GM18868 (cell line): ENCODE measurements around the gene DSCAM.
"Not testable (repeated sequence)": the region's sequence is repeated elsewhere in the genome, so short reads cannot be mapped to it uniquely, and the experiment has no call there.

ENCODE experiments used
- ATAC-seq: cut with Tn5 transposase; IDR thresholded peaks from one replicate; pipeline ENCODE4 v1.9.1; 2021; ENCODE audit warnings: mild to moderate bottlenecking, moderate library complexity; ENCODE audit not compliant: unreplicated experiment

DSCAM gene

DNA sequence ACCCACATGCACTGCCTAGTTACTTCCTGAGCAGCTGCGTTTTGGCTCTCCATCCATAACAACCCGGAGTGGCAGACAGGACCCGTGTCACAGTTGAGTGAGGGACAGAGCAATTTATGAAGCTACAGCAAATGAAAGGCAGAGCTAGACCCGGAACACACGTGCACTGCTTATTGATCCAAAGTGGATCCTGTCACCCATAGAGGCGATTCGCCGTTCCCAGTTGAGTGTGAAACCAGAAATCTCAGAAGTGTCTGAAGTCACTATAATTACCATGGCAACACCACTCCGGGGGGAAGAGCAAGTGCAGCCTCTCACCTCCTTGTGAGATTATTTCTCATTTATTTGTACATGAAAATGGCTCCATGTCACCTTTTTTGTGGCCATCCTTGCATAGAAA is 365.2 kb downstream of the DSCAM start:
- no peak for ATAC-seq

DNA sequence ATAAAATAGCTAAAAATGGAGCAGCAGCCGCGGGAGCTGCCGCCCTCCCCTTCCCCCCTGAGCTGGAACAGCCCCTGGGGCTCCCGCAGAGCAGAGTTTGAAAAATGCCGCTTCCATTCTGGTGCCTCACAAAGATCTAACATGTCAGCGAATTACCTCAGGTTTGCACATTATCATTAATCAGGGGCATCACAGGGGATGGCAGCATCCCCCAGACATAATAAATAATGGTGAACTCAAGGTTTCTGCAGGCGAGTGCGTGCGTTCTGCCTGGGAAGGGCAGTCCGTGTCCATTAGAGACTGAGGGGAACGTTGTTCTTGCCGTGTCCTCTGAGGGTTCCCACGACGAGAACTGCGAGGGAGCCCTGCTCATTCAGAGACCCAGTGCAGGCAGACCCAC is 372.4 kb downstream of the DSCAM start:
- no peak for ATAC-seq

DNA sequence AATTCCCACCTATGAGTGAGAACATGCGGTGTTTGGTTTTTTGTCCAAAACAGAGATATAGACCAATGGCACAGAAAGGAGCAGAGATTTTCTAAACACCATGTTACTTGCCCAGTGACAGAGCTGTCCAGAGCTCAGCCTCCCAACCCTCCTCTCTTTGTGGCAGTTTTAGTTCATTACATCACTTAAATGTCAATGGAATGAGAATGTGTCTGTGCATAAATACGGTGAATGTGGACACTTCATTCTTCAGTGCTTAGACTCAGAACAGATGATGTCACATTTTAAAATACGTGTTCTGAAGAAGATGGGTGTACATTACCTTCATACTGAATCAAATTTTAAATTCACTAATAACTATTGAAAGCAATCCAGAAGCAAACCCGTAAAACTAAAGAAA is 374.9 kb downstream of the DSCAM start:
- no peak for ATAC-seq

DNA sequence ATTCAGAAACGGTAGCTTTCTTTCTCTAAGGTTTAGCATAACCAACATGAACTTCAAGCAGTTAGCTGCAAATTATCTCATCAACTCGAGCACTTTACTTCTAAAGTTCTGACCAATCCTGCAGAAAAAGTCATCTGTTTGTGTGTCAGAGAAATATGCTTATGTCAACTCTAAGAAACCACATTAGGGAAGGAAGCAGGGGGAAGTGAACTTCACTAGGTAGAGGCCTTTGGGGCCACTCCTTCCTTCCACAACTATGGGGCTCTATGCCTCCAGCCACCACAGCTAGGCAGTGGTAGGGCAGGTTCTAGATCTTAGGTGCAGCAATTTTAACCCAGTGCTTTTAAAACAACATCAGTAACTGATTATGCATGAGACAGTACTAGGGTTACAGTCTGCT is 375.9 kb downstream of the DSCAM start:
- ATAC-seq = no peak

DNA sequence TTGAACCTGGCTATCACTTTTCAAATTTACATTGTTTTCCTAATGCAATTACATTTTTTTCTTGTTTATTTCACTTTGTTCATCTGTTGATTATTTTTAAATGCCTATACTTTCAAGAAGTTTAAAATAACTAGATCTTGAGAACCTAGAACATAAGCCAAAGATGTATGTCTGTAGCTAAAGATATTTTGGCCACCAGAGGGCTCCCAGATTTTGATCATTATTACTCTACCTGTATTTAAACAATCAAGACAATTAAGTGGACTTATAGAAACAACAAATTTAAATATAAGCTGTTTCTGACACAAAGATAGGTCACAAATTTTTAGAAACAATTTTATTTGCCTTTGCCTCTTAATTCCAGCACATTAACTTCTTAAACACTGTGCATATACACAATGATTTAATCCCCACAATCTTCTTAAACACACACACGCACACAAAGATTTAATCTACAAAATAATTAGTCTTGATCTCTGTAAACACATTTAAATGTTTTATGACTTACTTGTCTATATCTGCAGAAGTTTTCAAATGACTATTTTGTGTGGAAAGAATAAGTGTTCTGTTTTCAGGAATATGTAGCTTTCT is 380.0 kb downstream of the DSCAM start:
- no peak for ATAC-seq

DNA sequence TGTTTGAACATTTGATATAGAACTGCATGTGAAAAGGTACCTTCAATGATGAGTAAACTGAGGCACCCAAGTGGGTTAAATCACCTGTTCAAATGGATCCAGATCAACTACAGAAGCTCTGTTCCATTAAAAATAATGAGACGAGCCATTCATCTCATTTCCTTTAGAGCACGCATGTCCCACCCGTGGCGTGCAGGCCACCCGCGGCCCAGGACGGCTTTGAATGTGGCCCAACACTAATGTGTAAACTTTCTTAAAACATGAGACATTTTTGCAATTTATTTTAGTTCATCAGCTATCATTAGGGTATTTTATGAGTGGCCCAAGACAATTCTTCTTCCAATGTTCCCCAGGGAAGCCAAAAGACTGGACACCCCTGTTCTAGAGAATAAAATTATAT is 381.6 kb downstream of the DSCAM start:
- no peak for ATAC-seq

DNA sequence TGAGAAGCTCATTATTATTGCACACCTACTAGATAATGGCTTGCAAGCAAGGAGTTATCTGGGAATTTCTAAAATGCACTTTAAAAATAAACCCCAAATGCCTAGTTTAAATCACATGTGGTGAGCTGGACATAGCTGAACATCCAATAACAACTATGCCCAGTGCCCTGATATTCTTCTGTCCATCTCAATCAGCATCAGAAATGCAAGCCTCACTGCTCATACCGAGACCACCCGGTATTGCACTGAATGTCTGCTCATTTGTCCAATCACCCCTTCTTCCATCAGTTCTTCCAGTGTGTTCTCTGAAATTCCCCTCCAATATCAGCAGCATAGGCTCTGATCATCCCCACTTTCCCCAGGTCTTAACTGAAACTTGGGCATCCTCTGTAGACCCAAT is 383.8 kb downstream of the DSCAM start:
- no peak for ATAC-seq

DNA sequence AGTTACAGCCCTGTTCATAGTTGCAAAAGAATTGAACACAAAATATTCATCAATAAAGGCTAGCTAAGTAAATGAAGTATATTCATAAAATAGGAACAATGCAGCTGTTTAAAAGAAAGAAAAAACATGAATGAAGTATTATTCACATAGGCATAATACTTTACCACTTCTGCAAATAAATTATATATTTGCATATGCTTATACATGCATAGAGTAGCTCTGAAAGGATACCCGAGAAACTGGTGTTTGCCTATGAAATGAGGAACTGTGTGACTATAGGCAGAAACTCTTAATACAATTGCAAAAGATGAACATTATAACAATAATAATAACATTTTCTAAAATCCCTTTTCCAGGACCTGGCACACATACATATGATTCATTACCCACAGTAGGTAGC is 385.9 kb downstream of the DSCAM start:
- ATAC-seq = no peak

DNA sequence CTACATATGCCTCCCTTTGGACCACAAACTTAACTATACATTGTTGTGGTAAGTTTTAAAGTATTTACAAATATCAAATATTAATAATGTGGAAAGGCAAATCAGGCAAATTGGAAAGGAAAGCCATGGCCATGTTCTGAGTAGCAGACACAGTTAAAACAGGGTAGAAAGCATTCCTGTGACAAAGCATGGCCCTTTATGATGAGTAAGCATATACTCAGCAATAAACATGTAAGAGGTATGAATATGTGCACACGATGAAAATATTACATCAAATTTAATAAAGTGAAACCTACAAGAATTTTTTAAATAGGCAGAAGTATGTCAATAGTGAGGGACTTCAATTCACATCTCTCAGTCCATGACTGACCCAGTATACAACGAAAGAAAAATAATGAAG is 389.2 kb downstream of the DSCAM start:
- no peak for ATAC-seq

DNA sequence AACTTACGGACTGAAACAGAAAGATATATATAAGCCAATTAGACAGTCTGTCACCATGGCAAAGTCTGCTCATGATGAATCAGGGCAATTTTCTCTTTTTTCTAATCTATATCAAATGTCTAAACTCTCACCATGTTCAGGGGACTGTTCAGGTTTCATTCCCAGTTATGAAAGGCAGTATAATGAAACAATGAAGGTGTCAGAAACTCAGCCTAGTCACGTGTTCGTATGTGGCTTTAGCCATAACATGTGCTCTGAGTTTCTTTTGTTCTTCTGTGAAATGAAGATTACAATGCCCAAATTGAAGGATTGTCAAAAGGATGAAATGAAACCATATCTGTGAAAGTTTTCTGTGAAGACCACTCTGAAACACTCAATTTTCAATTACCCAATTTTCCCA is 392.9 kb downstream of the DSCAM start:
- ATAC-seq = no peak

DNA sequence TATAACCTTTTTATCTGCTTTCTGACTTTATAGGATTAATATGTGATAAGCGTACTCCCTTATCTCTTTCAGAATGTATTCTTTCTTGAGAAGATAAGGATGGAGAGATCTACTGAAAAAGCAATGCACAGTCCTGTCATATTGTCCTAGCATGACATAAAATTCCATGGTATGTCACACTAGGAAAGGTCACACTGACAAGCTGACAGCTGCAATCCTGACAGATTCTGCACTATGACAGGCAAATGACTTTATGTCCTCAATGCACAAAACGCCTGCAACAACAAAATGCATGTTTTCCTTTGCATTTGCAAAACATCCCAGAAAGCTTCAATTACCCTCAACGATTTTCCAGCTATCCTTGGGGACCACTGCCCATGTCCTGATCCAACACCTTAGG is 393.8 kb downstream of the DSCAM start:
- no peak for ATAC-seq

DNA sequence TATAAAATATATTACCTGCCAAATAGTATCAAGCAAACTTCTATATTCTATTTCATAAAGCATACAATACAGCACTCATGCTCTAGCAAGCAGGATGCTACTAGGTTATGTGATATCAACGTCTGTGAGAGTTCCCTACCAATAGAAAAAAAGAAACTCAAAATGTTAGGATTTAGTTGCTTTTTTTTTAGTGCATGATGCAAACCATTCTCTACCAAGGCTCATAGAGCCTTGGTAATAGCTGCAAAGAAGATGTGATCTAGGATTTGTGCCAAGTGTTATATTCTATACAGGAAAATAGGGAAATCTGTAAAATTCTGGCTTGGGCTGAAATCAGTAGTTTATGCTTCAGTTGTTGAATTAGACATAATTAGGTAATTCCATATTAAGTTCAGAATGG is 394.4 kb downstream of the DSCAM start:
- no peak for ATAC-seq

DNA sequence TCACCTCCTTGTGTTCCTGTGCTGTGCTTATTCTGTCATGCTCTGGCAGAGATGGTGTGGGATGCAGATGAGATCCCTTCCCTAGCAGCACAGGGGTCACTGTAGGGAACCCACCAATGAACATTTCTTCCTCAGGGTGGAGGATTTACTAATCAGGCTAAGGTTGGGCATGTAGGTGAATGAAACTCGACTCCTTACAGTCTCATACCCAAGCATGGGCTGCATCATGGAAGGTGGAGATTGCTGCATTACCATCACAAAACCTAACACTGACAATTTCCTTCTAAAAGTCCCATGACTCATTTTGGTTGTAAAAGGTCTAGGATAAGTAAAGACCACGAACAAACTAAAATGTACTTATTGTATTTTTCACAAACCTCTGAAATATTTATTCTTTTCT is 399.9 kb downstream of the DSCAM start:
- no peak for ATAC-seq

DNA sequence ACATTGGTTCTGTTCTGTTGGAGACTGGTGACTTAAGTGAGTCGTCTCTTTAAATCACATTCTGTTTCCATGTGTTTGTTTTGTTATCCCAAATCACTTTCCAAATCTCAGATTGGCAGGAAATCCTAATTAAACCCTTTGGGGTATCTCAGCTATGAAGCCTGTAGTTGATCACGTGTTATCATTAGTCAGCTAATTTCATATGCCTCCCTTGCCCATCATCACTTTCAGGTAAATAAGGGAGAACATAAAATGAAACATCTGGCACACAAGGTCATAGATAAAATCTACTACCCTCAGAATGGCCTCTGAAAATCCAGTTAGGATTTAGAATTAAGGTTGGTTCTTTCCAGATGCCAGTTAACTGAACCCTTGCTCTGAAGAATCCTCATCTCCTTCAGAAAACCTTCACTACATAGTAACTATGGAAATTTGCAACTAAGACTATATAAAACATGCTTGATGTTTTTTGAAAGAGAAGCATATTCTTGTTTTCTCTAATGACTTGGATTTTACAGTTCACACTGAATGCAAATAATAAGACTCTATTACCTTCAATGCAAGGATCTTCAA is 401.5 kb downstream of the DSCAM start:
- no peak for ATAC-seq

DNA sequence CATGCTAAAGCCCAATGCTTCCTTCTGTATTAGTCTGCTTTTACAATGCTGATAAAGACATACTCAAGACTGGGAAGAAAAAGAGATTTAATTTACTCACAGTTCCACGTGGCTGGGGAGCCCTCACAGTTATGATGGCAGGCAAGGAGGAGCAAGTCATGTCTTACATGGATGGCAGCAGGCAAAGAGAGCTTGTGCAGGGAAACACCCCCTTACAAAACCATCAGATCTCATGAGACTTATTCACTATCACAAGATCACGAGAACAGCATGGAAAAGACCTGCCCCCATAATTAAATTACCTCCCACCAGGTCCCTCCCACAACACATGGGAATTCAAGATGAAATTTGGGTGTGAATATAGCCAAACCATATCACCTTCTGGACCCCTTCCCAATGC is 407.4 kb downstream of the DSCAM start:
- not testable (repeated sequence) for ATAC-seq

DNA sequence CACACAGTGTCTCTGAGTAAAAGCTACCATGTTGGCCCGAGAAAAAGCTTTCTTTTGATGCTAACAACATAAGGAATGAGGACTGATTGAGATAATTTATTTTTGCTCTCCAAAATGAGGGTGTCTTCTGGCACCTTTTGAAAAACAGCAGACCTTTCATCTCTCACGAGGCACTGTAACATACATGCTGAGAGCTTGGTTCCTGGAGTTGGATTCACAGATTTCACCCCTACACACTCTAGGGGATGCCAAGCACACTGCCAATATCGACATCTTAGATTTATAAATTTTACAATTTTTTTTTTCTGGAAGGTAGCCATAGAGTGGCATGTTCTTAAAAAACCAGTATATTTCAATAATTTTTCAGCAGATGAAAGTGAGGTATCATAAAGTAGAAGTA is 408.3 kb downstream of the DSCAM start:
- ATAC-seq = no peak

DNA sequence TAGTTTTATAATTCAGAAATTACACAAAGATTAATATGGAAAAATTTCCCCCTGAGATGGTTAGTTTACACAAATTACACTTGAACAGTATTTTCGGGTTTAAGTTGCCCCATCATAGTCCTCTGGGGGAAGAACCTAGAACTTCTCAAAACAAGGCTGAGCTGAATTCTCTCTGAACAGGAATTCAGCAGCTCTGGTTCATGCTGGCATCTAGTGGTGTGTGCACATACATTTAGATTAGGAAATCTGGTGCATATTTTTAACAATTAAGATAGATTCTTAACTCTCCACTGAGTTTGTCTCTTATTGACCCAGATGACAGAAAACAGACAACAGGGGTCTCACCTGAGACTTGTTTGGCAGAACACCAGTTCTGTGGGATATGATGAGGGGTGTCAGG is 410.7 kb downstream of the DSCAM start:
- ATAC-seq = no peak

DNA sequence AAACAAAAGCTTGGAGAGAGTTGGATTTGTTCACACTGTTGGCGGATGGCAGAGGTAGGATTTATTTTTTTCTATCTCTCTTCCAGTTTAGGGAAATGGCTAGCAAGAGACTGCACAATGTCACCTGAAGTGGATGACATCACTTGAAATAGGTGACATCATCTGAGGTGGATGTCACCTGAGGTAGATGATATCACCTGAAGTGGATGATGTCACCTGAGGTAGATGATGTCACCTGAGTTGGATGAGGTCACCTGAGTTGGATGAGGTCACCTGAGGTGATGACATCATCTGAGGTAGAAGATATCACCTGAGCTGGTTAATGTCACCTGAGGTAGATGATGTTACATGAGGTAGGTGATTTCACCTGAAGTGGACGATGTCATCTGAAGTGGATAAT is 413.4 kb downstream of the DSCAM start:
- ATAC-seq = no peak

DNA sequence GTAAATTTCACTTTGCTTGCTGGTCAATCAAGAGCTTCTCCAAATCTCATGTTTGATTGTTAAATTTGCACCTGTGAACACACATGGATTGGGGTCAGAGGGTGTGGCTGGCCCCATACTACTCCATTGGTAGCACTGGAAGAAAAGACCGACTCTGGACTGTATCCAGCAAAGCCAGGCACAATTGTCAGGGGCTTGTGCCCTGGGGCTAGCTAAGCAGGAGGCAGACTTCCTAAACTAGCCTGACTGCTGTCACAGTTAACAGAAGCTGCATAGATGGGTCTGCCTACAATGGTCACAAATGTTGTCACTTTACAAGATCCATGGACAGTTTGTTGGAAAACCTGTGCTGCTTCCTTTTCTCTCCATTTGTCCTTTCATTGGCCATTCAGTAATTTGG is 421.0 kb downstream of the DSCAM start:
- ATAC-seq = no peak

DNA sequence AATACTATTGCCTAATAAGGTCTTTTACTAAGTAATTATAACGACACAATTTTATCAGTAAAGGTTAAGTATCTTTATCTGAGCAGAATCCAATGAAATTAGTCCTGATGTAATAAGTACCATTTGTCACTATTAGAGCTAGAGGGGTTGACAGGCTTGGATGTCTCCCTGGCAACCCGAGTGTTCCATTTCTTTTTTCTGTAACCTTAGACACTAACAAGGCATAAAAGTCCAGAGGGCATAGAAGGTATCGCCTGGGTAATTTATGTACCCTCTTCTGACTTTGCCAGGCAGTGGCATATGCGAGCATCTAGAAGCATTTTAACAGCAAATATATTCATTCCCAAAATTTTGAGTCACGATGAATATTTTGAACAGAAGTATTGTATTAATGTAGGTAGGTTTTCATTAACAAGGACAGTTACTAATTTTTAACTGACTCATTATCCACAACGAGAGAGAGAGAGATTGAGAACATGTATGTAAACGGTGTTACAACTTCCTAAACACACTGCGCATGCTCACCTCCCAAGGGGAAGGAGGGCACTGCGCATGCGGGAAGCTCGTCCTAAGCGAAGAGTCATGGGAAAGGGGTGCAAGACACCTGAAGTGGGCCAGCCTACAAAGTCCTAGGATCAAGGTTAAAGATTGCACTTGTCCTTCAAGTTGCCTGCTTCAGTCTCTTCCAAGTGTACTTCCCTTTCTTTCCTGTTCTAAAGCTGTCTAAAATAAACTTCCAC is 423.9 kb downstream of the DSCAM start:
- no peak for ATAC-seq

DNA sequence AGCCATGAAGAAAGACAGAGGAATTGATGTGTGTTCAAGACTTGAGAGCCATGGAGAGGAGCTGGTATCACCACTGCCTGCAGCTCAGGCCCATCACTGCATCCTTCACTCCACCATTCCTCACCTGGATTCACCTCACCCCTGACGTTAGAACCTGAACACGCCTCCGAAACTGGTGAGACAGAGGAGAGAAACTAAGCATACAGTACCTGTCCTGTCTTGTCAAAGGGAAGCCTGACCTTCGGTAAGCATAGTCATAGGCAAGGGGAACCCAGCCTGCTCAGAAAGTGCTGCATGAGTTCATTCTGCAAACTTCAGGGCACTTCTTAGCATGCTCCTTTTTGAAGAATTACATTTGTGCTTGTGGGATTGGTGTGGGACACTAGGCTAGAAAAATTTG is 425.8 kb downstream of the DSCAM start:
- ATAC-seq = no peak

DNA sequence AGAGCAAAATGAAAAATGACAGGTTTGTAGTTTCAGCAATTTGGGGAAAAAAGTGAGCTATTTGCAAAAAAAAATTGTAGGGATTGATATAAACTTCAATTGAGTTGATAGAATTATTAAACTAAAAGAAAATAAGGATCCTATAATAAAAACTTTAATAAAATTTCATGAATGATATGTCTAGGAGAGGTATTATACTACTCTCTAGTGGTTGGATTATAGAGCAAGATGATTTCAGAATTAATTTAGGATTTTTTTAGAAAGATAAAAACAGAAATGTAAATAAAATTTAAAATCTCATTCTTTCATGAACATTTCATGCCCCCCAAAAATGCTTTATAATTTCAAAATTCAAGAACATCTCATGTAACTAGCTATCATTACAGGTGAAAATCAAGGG is 430.4 kb downstream of the DSCAM start:
- ATAC-seq = no peak

DNA sequence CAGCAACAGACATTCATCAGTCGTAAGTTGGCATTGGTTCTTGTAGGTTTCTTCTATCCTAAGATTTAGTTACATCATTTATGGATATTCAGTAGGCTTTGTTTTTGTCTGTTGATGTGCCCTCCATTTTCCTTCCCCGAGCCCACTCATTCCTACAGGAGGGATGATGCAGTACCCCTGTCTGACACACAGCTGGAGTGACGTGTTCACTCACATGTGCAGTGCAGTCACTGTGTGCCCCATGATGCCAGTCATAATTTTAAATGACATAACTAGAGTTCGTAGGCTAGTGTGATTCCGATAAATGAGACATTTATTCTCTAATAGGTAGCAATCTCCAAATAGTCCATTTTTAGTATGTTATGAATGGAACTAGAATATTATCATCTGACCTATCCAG is 438.4 kb downstream of the DSCAM start:
- ATAC-seq = no peak
